Measurements from ENCODE around the gene CADM1.

- TF ChIP-seq CTCF (IDR thresholded peaks at IDR 0.05) (no peak), EP300 (IDR thresholded peaks at IDR 0.05) (no peak), POLR2A (IDR thresholded peaks at IDR 0.05) (no peak)
Observed at GRCh38 chr11:115460512-115460911, 43.7 kb downstream of the CADM1 start.
